ENCODE results near the gene UBR7.

GRCh38 chr14:93276031-93276716 lies 69.1 kb downstream of the UBR7 start:
- TF ChIP-seq EZH2 (IDR thresholded peaks at IDR 0.05; ENCODE audit: borderline replicate concordance, low read length): no peak
- TF ChIP-seq CTCF (IDR thresholded peaks at IDR 0.05; ENCODE audit: low read length): no peak

All from OCI-LY1 (cell line).